LoVo (cell line): ENCODE data around the gene FDXR.
"Not testable (repeated sequence)": the region's sequence is repeated elsewhere in the genome, so short reads cannot be mapped to it uniquely, and the experiment has no call there.

Experiments
- DNase-seq: peaks from one replicate; pipeline ENCODE4 v3.0.0-alpha.2; 2016; ENCODE audit warnings: low spot score

The FDXR gene

GRCh38 chr17:74871356-74872076 lies 1.3 kb downstream of the FDXR start:
- DNase-seq: no peak

DNA sequence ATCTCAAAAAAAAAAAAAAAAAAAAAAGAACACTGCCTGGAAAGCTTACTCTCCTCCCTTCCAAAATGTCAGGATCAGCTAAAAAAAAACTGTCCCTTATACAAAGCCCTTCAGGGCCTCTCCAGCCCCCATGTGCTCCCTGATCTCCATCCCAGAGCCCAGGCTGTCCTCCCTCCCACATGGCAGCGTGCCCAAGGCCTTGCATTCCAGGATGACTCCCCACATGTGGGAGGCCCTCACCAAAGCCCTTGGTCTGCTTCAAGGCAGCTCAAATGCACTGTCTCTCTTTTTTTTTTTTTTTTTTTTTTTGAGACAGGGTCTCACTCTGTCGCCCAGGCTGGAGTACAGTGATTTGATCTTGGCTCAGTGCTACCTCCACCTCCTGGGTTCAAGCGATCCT lies 2.3 kb downstream of the FDXR start:
- DNase-seq: no peak

GRCh38 chr17:74870028-74870427 lies 2.8 kb downstream of the FDXR start:
- DNase-seq: not testable (repeated sequence)

GRCh38 chr17:74868908-74869255 lies 3.9 kb downstream of the FDXR start:
- no peak for DNase-seq

GRCh38 chr17:74868251-74868907 lies 4.4 kb downstream of the FDXR start:
- DNase-seq: no peak

DNA sequence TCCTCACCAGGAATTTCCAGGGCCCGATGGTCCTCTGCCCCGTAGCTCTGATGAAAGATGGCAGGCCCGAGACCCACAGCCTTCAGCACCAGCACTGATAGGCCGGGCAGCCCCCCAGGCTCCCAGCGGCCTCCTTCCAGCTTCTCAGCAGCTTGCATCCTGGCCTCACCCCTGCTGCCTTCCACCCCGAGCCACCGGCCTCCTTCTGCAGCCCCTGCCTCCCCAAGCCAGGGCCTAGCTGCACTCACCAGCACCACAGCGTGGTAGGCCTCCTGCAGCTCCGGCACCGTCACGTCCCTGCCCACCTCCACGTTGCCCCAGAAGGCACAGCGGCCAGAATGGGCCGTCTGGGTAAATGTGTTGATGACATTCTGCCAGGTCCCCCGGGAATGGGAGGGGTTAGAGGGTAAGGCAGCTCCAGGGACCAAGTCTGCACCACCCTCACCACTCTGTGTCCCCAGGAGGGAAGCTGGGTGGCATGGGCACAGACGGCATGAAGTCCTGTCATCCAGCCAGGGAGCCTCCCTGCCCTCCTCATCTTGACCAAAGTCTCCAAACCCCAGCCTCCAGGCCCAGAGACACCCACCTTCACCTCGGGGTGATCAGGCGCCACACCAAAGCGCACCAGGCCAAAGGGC lies 6.5 kb downstream of the FDXR start:
- no peak for DNase-seq

DNA sequence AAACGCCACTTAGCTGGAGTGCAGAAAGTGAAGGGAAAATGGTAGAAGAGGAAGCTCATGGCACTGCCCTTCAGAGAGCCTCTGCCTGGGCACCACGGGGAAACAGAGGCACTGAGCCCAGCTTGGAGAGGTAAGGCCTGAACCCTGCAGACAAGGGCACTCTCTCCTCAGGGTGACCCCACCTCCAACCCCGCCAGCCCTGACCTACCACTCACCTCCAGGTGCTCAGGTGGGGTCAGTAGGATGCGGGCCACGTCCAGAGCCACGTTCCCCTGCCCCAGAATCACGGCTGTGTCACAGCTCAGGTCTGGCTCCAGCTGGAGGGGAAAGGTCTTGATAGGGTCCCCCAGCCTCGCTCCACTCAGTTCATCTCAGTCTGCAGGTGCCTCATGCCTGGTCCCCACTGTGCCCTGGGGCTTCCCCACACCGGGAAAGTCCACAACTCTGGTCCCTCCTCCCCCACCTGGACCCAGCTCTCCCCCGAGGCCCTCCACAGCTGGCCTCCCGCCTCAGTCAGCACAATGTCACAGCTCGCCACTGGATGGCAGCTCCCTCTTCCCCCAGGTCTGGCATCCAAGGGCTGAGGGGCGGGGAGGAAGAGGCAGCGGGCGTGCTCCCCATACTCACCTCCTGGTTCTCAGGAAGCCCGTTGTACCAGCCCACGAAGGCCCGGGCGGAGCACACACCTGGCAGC lies 7.1 kb downstream of the FDXR start:
- no peak for DNase-seq

GRCh38 chr17:74864866-74865395 lies 7.9 kb downstream of the FDXR start:
- DNase-seq: peak; percentile 38

DNA sequence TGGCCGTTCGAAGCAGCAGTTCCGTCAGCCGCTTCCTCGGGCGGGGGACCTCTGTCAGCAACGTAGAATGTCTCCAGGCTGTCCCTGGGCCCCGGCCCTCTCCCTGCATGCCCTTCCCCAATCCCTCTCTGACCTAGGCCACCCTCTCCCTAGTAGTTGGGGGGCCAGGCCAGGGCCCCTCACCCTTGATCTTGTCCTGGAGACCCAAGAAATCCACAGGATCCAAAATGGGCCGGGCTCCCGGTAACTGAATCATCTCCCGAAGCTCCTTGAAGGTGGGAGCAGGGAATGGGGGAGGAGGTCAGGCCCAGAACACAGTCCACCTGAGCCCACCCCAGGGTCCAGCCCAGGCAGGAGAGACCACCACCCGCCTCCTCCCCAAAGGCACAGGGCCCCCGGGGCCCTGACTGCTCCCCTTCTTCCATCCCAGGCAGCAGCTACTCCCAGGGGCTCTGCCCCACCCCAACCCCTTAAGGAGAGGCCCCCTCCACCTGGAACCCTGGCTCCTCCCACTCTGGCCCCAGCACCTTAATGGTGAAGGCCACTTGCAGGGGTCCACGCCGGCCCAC lies 8.4 kb downstream of the FDXR start:
- no peak for DNase-seq

DNA sequence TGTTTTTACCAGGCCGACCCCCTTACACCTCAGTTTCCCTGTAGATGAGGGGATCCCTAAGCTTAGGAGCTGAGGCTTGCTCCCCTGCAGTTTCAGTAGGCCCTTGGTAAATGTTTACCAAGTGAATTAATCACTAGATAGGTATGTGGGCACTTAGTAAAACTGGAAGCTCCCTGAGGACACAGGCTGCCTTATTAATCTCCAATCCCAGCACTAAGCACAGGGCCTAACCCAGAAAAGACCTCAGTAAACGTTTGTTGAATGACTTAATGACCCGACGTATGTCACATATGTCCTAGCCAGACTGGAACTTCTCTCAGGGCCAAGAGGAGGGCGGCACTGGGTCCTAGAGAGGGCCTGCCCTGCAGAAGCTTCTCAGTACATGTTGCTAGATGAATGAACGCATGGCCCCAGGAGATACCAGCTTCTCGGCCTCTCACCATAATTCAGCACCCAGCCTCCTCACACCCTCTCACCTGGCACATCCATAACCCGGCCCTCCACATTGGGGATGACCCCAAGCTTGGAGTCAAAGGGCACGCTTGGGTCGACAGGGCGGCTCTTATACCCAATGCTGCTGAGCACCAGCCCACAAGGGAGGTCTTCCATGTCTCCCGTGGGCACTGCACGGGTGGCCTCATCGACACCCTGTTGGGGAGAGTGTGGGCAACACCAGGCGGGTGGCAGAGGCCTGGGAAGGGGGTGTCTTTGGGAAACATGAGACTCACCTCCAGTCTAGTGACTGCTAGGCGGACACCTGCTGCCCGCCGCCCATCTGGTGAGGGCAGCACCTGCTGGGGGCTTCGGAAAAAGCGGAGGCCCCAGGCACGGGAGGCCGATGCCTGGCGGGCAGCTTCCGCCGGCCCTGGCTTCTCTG lies 9.1 kb downstream of the FDXR start:
- DNase-seq: no peak

GRCh38 chr17:74862919-74863318 lies 9.9 kb downstream of the FDXR start:
- DNase-seq: no peak

- DNase-seq: no peak
These were observed 10.5 kb downstream of the FDXR start for GRCh38 chr17:74862108-74862901.

DNA sequence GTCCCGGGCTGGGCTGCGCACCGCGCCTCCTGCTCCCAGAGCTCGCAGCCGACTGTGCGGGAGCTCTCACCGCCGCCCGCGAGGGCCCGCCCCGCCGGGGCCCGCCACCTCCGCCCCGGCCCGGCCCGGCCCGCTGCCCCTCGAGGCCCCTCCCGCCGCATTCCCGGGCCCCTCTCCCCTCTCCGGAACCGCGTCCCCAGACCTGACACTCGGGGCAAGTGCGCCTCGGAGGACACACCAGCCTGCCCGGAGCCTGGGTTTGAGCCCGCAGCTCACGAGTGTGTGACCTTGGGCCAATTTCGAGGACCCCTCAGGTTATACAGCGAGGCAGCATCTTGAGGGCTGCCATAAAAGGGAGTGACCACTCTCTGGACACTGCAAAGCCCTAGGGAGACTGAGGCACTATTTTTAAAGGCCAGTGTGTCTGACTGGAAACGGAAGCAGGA lies 11.1 kb downstream of the FDXR start:
- no peak for DNase-seq

GRCh38 chr17:74860872-74861661 lies 11.7 kb downstream of the FDXR start:
- no peak for DNase-seq

DNA sequence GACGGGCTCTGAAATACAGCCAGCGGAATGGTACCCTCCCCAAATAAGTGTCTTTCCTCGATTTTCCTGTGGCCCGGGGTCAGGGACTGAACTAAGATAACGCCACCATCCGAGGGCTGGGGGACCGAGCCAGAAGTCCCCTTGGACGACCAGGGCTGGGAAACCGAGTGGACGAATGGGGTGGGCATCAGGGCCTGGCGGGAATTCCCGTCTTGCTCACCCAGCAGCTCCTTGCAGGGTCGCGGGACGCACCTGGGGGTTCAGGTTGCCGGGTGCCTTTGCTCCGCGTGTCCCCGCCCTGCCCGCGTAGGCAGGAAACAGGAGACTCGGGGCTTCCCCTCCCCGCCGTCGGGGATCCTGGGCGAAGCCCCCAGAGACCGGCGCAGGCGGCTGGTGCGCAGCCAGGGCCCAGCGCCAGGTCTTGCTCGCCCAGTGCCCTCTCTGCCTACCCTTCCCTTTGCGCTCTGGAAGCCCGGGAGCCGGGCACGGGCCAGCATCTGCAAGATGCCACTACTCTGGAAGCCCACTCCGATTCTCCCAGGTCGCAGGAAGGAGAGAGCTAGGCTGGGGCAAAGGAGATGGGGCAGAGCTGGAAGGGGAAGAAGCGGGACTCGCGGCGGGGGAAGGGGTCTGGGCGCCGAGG lies 12.4 kb downstream of the FDXR start:
- DNase-seq: no peak

GRCh38 chr17:74859459-74860228 lies 13.2 kb downstream of the FDXR start, which contains the start of gene GRIN2C:
TSS of gene GRIN2C (minus strand) at chr17:74859885. CDS start at chr17:74855092, 4,793 bp downstream.
- no peak for DNase-seq

DNA sequence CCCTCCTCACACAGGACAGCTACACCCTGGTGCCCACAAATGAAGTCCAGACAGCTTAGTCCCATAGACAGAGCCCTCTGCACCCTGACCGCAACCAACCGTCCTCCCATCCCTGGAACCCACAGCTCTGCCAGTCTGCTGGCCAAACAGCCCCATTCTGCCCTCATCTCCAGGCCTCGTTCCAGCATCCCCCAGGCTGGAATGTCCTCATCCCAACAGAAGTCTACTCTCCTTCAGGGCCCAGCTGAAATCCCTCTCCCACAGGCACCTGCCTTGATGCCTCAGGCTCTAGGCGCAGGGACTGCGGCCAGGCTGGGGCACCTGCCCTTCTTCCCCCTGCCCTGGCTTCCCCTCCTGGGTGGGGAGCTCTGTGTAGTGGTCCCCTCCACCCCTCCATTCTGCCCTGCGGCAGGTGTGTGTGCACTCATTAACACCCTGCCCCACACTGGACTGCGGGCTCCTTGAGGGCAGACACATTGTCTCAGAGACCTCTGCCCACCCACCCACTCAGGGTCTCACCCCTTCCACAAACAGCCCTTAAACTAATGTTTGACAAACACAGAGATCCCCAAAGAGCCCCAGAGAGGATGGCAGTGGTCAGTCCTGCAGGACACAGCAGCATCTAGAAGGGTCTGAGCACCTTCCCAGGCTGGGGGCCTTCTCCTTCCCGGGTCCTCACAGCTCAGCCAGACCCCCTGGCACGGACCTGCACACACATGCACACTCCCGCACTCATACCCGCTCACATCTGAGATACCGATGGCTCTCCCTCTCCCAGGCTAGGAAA lies 13.9 kb downstream of the FDXR start:
- no peak for DNase-seq
